ENCODE results near the gene AMPD3. TPM values are rescaled to one million over a fixed set of nuclear protein-coding genes. Genes with fewer than 3 reads are reported as not detected.

AMPD3 gene
- polyA plus RNA-seq, 1 donor = 5.0 TPM

- DNase-seq = no peak
These were observed 49.4 kb downstream of the AMPD3 start for GRCh38 chr11:10504490-10504889.

GRCh38 chr11:10505278-10506007 is 50.4 kb downstream of the AMPD3 start:
- no peak for DNase-seq

- DNase-seq = no peak
These were observed 50.9 kb downstream of the AMPD3 start for GRCh38 chr11:10506008-10506370.

- no peak for DNase-seq
These were observed 56.1 kb downstream of the AMPD3 start for GRCh38 chr11:10511181-10511621.

- DNase-seq = no peak
These were observed 59.1 kb downstream of the AMPD3 start for GRCh38 chr11:10514202-10514601.

- no peak for DNase-seq
These were observed 59.6 kb downstream of the AMPD3 start for GRCh38 chr11:10514709-10515108.

- no peak for DNase-seq
These were observed 60.4 kb downstream of the AMPD3 start for GRCh38 chr11:10515418-10515817.

GRCh38 chr11:10518123-10518522 is 63.1 kb downstream of the AMPD3 start:
- DNase-seq = no peak

GRCh38 chr11:10518891-10519290 is 63.8 kb downstream of the AMPD3 start:
- DNase-seq = no peak

- DNase-seq = no peak
These were observed 64.6 kb downstream of the AMPD3 start for GRCh38 chr11:10519630-10520029.

- no peak for DNase-seq
These were observed 65.5 kb downstream of the AMPD3 start for GRCh38 chr11:10520562-10520961.

GRCh38 chr11:10522276-10522675 is 67.2 kb downstream of the AMPD3 start:
- no peak for DNase-seq

GRCh38 chr11:10522921-10523320 is 67.9 kb downstream of the AMPD3 start:
- no peak for DNase-seq

GRCh38 chr11:10524471-10524870 is 69.4 kb downstream of the AMPD3 start:
- no peak for DNase-seq

GRCh38 chr11:10526974-10527918 is 72.2 kb downstream of the AMPD3 start:
- DNase-seq = no peak

- no peak for DNase-seq
These were observed 73.1 kb downstream of the AMPD3 start for GRCh38 chr11:10528121-10528520.

GRCh38 chr11:10529279-10529678 is 74.2 kb downstream of the AMPD3 start:
- no peak for DNase-seq

- DNase-seq = no peak
These were observed 77.5 kb downstream of the AMPD3 start for GRCh38 chr11:10532526-10532925.

GRCh38 chr11:10533323-10533722 is 78.3 kb downstream of the AMPD3 start:
- DNase-seq = no peak

- DNase-seq = no peak
These were observed 79.3 kb downstream of the AMPD3 start for GRCh38 chr11:10534316-10534715.

- DNase-seq = no peak
These were observed 82.5 kb downstream of the AMPD3 start for GRCh38 chr11:10537600-10537999.

GRCh38 chr11:10538924-10539323 is 83.9 kb downstream of the AMPD3 start:
- no peak for DNase-seq

GRCh38 chr11:10539339-10539738 is 84.3 kb downstream of the AMPD3 start:
- no peak for DNase-seq

GRCh38 chr11:10540546-10540914 is 85.5 kb downstream of the AMPD3 start:
- no peak for DNase-seq

Measured in hindlimb muscle (tissue), 1 donor.